Stimulated activated CD4-positive, alpha-beta T cell treated with anti-CD3 and anti-CD28 coated beads, Interleukin-15, amount 100 ng/mL, for 1 hour (primary cell): ENCODE data around the gene RAB7B.

ENCODE experiments used
- DNase-seq, 2 donors: peaks; one replicate each; pipeline ENCODE4 v3.0.0-alpha.2; 2020; ENCODE audit warnings: low read depth in 1 of 2, low spot score in 1 of 2

The RAB7B gene

GRCh38 chr1:205950826-205951549 lies 52.2 kb downstream of the RAB7B start:
- no peak for DNase-seq

GRCh38 chr1:205950280-205950679 lies 52.9 kb downstream of the RAB7B start:
- no peak for DNase-seq

- no peak for DNase-seq
These were observed 53.4 kb downstream of the RAB7B start for GRCh38 chr1:205949753-205950152.

GRCh38 chr1:205948886-205949285 lies 54.3 kb downstream of the RAB7B start:
- no peak for DNase-seq

GRCh38 chr1:205948039-205948438 lies 55.2 kb downstream of the RAB7B start:
- DNase-seq, result no peak

- DNase-seq, result no peak
These were observed 56.2 kb downstream of the RAB7B start for GRCh38 chr1:205947024-205947423.

- no peak for DNase-seq
These were observed 58.1 kb downstream of the RAB7B start for GRCh38 chr1:205945069-205945468.

- DNase-seq, result no peak
These were observed 58.7 kb downstream of the RAB7B start for GRCh38 chr1:205944525-205944924.

GRCh38 chr1:205943245-205943644 lies 60.0 kb downstream of the RAB7B start, which contains the start of gene SLC26A9:
Gene SLC26A9 (minus strand): TSS chr1:205943456. CDS start chr1:205935820, 7,636 bp downstream.
- no peak for DNase-seq

- DNase-seq, result no peak
These were observed 60.5 kb downstream of the RAB7B start for GRCh38 chr1:205942631-205943159.

- no peak for DNase-seq
These were observed 62.5 kb downstream of the RAB7B start for GRCh38 chr1:205940710-205941109.

- DNase-seq, result no peak
These were observed 63.4 kb downstream of the RAB7B start for GRCh38 chr1:205939690-205940330.

- no peak for DNase-seq
These were observed 64.5 kb downstream of the RAB7B start for GRCh38 chr1:205938682-205939081.

- no peak for DNase-seq
These were observed 66.2 kb downstream of the RAB7B start for GRCh38 chr1:205936846-205937586.

- DNase-seq, result no peak
These were observed 66.9 kb downstream of the RAB7B start for GRCh38 chr1:205936311-205936710.

- no peak for DNase-seq
These were observed 67.3 kb downstream of the RAB7B start for GRCh38 chr1:205935869-205936268.

GRCh38 chr1:205934788-205935187 lies 68.4 kb downstream of the RAB7B start:
- no peak for DNase-seq

GRCh38 chr1:205933671-205934618 lies 69.2 kb downstream of the RAB7B start:
- DNase-seq, result no peak

GRCh38 chr1:205932776-205933175 lies 70.4 kb downstream of the RAB7B start:
- no peak for DNase-seq

GRCh38 chr1:205930799-205931281 lies 72.4 kb downstream of the RAB7B start:
- DNase-seq, result no peak

- no peak for DNase-seq
These were observed 73.0 kb downstream of the RAB7B start for GRCh38 chr1:205930195-205930577.
